Uterus (tissue), 4 donors: ENCODE data around the gene NSRP1. TPM values are rescaled to one million over a fixed set of nuclear protein-coding genes. Genes with fewer than 3 reads are reported as not detected.

Experiments used
- DNase-seq, 2 donors: peaks; one replicate each; pipeline ENCODE4 v3.0.0-alpha.2; 2019 to 2020
- H3K27ac ChIP-seq, 2 donors: fragments of 200-600 bp; sonication (generic); 1 replicate in 1 of 2; 2 replicates in 1 of 2; pipeline ENCODE4 v1.5.1; 2016 to 2018
- H3K27me3 ChIP-seq, 2 donors: fragments of 200-600 bp; sonication (generic); one replicate each; pipeline ENCODE4 v1.5.1; 2018 to 2019; ENCODE audit warnings: control low read depth in 1 of 2
- H3K36me3 ChIP-seq, 2 donors: fragments of 200-600 bp; sonication (generic); one replicate each; pipeline ENCODE4 v1.5.1; 2019; ENCODE audit warnings: control low read depth in 1 of 2
- H3K4me1 ChIP-seq, 2 donors: fragments of 200-600 bp; sonication (generic); one replicate each; pipeline ENCODE4 v1.5.1; 2018 to 2019; ENCODE audit warnings: control low read depth in 1 of 2
- H3K4me3 ChIP-seq, 2 donors: fragments of 200-600 bp; sonication (generic); 1 replicate in 1 of 2; 2 replicates in 1 of 2; pipeline ENCODE4 v1.5.1; 2018 to 2019; ENCODE audit warnings: mild to moderate bottlenecking in 1 of 2
- H3K9me3 ChIP-seq, 2 donors: fragments of 200-600 bp; sonication (generic); one replicate each; pipeline ENCODE4 v1.5.1; 2019; ENCODE audit warnings: control low read depth in 1 of 2
- POLR2A ChIP-seq, 2 donors: fragments of 450-650 bp; IDR thresholded peaks; one replicate each; pipeline ENCODE4 v1.6.1; 2016; ENCODE audit warnings: antibody characterized with exemption in 2 of 2, mild to moderate bottlenecking in 1 of 2, moderate library complexity in 1 of 2
- intact Hi-C: fragments of 100-400 bp; cut with DNase I; formaldehyde crosslinking; loops from one replicate; pipeline ENCODE4 v1.15.1; 2023; ENCODE audit warnings: low total_unique reads
- total RNA-seq, 4 donors: library from RNA; depleted of rRNA in 3 of 4; stranded (reverse); fragments of >200 nt in 3 of 4; gene quantifications; one replicate each; pipeline versions ENCODE4 v1.1.0 to v1.2.4, GENCODE V29; 2014 to 2023
- TF ChIP-seq, protein P1 (sequence below), 4 experiments: fragments of 200-600 bp in 2 of 4; fragments of 450-650 bp in 2 of 4; sonication (generic) in 2 of 4; IDR thresholded peaks; one replicate each; pipeline ENCODE4 v1.5.1; 2016 to 2019; ENCODE audit warnings: antibody characterized with exemption in 4 of 4, mild to moderate bottlenecking in 2 of 4, moderate library complexity in 1 of 4
- donor health status: DM: yes; HTN: yes; CAD: no.

NSRP1 gene
- total RNA-seq, 4 donors from 2014 or later = 8.8 to 53.1 (median 26.8) TPM

GRCh38 chr17:30186761-30187160 is 70.1 kb downstream of the NSRP1 start:
- H3K4me1 ChIP-seq = no peaks in the 10 kb centered on the region
- no peak overlapping the region for H3K4me3 ChIP-seq
- H3K36me3 ChIP-seq = no peaks in the 10 kb centered on the region
- no peak overlapping the region for H3K27ac ChIP-seq
- TF ChIP-seq, protein P1, sequence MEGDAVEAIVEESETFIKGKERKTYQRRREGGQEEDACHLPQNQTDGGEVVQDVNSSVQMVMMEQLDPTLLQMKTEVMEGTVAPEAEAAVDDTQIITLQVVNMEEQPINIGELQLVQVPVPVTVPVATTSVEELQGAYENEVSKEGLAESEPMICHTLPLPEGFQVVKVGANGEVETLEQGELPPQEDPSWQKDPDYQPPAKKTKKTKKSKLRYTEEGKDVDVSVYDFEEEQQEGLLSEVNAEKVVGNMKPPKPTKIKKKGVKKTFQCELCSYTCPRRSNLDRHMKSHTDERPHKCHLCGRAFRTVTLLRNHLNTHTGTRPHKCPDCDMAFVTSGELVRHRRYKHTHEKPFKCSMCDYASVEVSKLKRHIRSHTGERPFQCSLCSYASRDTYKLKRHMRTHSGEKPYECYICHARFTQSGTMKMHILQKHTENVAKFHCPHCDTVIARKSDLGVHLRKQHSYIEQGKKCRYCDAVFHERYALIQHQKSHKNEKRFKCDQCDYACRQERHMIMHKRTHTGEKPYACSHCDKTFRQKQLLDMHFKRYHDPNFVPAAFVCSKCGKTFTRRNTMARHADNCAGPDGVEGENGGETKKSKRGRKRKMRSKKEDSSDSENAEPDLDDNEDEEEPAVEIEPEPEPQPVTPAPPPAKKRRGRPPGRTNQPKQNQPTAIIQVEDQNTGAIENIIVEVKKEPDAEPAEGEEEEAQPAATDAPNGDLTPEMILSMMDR (IDR thresholded peaks at IDR 0.05) = no peak
- TF ChIP-seq POLR2A (IDR thresholded peaks at IDR 0.05) = no peak
- intact Hi-C loops = no loop called here
- H3K27me3 ChIP-seq = no peaks in the 10 kb centered on the region
- DNase-seq = no peak
- no peaks in the 10 kb centered on the region for H3K9me3 ChIP-seq

DNA sequence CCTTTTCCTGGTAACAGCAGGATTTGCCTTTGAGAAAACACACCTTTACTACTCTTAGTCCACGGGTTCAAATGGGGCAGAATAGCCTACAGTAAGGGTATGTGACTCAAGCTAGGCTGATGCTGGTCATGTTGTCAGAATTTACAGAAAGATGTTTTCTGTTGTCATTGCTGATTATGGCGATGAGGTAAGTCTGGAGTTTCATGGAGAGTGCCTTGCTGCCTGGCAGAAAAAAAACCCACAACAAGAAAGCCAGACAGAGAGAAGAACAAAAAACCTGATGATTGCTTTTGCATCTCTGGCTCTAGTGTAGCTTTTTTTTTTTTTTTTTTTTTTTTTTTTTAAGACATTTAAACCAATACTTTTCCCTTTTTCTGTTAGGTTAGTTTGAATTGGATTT is 71.0 kb downstream of the NSRP1 start:
- Histone ChIP-seq H3K36me3 (no peaks in the 10 kb centered on the region), H3K9me3 (no peaks in the 10 kb centered on the region)
- TF ChIP-seq POLR2A (IDR thresholded peaks at IDR 0.05) = no peak
- TF ChIP-seq, protein P1 (IDR thresholded peaks at IDR 0.05) = no peak

GRCh38 chr17:30188211-30188939 is 71.8 kb downstream of the NSRP1 start:
- Histone ChIP-seq H3K27me3 (no peaks in the 10 kb centered on the region), H3K4me1 (no peaks in the 10 kb centered on the region), H3K36me3 (no peaks in the 10 kb centered on the region), H3K9me3 (no peaks in the 10 kb centered on the region), H3K27ac (no peak overlapping the region), H3K4me3 (no peak overlapping the region)
- no peak for DNase-seq
- intact Hi-C loops = no loop called here
- TF ChIP-seq, protein P1 (IDR thresholded peaks at IDR 0.05) = no peak
- TF ChIP-seq POLR2A (IDR thresholded peaks at IDR 0.05) = no peak

More for the DNA sequence above, 71.0 kb downstream of the NSRP1 start:
- Histone ChIP-seq H3K27me3 (no peaks in the 10 kb centered on the region), H3K4me3 (no peak overlapping the region), H3K27ac (no peak overlapping the region), H3K4me1 (no peaks in the 10 kb centered on the region)
- DNase-seq = no peak
- intact Hi-C loops = no loop called here

DNA sequence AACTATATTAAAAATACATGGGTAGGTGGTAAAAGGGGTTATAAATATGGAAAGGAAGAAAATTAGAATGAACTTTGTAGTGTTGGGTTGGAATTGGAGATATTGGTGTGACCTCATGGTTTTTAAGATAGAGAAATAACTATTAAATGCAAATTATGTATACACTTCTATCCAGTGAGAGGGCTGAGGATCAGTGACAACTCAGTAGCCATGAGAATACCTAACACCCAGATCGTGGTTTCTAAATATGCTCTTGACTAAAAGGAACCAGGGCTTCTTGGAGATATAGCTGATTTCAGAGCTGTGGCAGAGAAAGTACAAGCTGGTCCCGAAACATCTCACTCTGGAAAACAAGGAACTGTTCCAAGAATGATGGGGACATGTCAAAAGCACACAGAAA is 74.5 kb downstream of the NSRP1 start:
- Histone ChIP-seq H3K27ac (no peak overlapping the region), H3K4me3 (no peak overlapping the region), H3K36me3 (no peaks in the 10 kb centered on the region), H3K9me3 (no peaks in the 10 kb centered on the region), H3K27me3 (no peaks in the 10 kb centered on the region), H3K4me1 (no peaks in the 10 kb centered on the region)
- intact Hi-C loops = no loop called here
- TF ChIP-seq, protein P1 (IDR thresholded peaks at IDR 0.05) = no peak
- TF ChIP-seq POLR2A (IDR thresholded peaks at IDR 0.05) = no peak
- no peak for DNase-seq

- no peaks in the 10 kb centered on the region for H3K9me3 ChIP-seq
- H3K4me1 ChIP-seq = no peaks in the 10 kb centered on the region
- H3K27ac ChIP-seq = no peak overlapping the region
- H3K36me3 ChIP-seq = no peaks in the 10 kb centered on the region
- no peaks in the 10 kb centered on the region for H3K27me3 ChIP-seq
- intact Hi-C loops = no loop called here
- TF ChIP-seq, protein P1 (IDR thresholded peaks at IDR 0.05) = no peak
- no peak for TF ChIP-seq POLR2A (IDR thresholded peaks at IDR 0.05)
- no peak overlapping the region for H3K4me3 ChIP-seq
- no peak for DNase-seq
Measured at GRCh38 chr17:30196504-30196903, 79.9 kb downstream of the NSRP1 start.
